ENCODE results near the gene TRHDE. TPM values are rescaled to one million over a fixed set of nuclear protein-coding genes. Genes with fewer than 3 reads are reported as not detected.

Gene TRHDE
- total and polyA plus RNA-seq, 9 of the 15 experiments (the other 6 are each of a cell fraction or from before 2014, with no cell fraction given): 0.03 to 0.29 (median 0.09) TPM

GRCh38 chr12:72273499-72273837 lies 1.3 kb downstream of the TRHDE start:
- in situ Hi-C loops (cut with MboI): no loop called here
- POLR2A ChIA-PET: interaction anchor here (1.0 kb wide), 1 partner anchor 11 kb away, joined by 3 read pairs; no protein-coding TSS in a partner anchor
- no peak overlapping the region for H3K27ac ChIP-seq (ENCODE audit: extremely low read depth, low read depth, low read length)
- H3K4me3 ChIP-seq: no peak overlapping the region
- CTCF ChIA-PET (ENCODE audit: low intra/inter-chr PET ratio): no interaction called here
- 6% methylated on average over 10 of the region's 24 CpGs for WGBS (ENCODE audit: insufficient coverage, low coverage, missing lambda C conversion rate)
- no TSS peak for BruUV-seq (replicated peaks)
- ATAC-seq: no peak
- H3K36me3 ChIP-seq (ENCODE audit: control insufficient read depth, insufficient read depth, low read length): no peaks in the 10 kb centered on the region
- no peak for FAIRE-seq
- no peaks in the 10 kb centered on the region for H3K79me2 ChIP-seq (ENCODE audit: control insufficient read depth, insufficient read depth, low read length)
- peaks cover 0 to 9% of the 10 kb centered on the region in 2 experiments; a peak in 2 of 5 replicates for H3K4me1 ChIP-seq (replicated peaks in 1 of 2; ENCODE audit: control insufficient read depth in 2 of 2, insufficient read depth in 2 of 2, low read length in 2 of 2)
- 0 out of 2 replicates have a peak, but pooled peaks cover 2% of the 10 kb centered on the region for H4K20me1 ChIP-seq (replicated peaks; ENCODE audit: control insufficient read depth, insufficient read depth, low read length)
- no peak overlapping the region for H3K4me2 ChIP-seq (ENCODE audit: insufficient read depth, low read length)
- no peak overlapping the region for H3K9ac ChIP-seq (ENCODE audit: insufficient read depth in 1 of 2, low read depth in 2 of 2, low read length in 2 of 2)
- H2AFZ ChIP-seq (ENCODE audit: low read depth, low read length): no peak overlapping the region
- H3K27me3 ChIP-seq (ENCODE audit: control insufficient read depth in 2 of 2, insufficient read depth in 2 of 2, low read length in 2 of 2): peaks cover 4 to 30% of the 10 kb centered on the region in 2 experiments; a peak in 4 of 5 replicates
- intact Hi-C loops (cut with micrococcal nuclease): no loop called here
- H3K9me3 ChIP-seq (replicated peaks; ENCODE audit: control insufficient read depth, insufficient read depth, low read depth, low read length): no peaks in the 10 kb centered on the region
- DNase-seq (ENCODE audit: extremely low read depth in 1 of 4, low spot score in 3 of 4): no peak
- H3K9me1 ChIP-seq (ENCODE audit: control insufficient read depth, insufficient read depth, low read length): no peaks in the 10 kb centered on the region
- TF ChIP-seq BHLHE40 (IDR thresholded peaks at IDR 0.05; ENCODE audit: low read length) (no peak), SMAD1 (IDR thresholded peaks at IDR 0.05; ENCODE audit: low read depth, low read length, partially characterized antibody) (no peak), ARID3A (IDR thresholded peaks at IDR 0.05; ENCODE audit: borderline replicate concordance, low read depth, low read length) (no peak), ZNF347 (CRISPR knock-in tag; IDR thresholded peaks at IDR 0.05; ENCODE audit: low read depth) (no peak), GTF2F1 (IDR thresholded peaks at IDR 0.05; ENCODE audit: low read depth, low read length) (no peak), ZFX (CRISPR knock-in tag; IDR thresholded peaks at IDR 0.05) (no peak), HNRNPUL1 (IDR thresholded peaks at IDR 0.05; ENCODE audit: low read length) (no peak), POLR2A (conservative IDR thresholded peaks at IDR 0.05) (no peak), ZC3H8 (IDR thresholded peaks at IDR 0.05) (no peak), PTBP1 (IDR thresholded peaks at IDR 0.05; ENCODE audit: low read depth, low read length) (no peak)
- TF ChIP-seq, protein P1, sequence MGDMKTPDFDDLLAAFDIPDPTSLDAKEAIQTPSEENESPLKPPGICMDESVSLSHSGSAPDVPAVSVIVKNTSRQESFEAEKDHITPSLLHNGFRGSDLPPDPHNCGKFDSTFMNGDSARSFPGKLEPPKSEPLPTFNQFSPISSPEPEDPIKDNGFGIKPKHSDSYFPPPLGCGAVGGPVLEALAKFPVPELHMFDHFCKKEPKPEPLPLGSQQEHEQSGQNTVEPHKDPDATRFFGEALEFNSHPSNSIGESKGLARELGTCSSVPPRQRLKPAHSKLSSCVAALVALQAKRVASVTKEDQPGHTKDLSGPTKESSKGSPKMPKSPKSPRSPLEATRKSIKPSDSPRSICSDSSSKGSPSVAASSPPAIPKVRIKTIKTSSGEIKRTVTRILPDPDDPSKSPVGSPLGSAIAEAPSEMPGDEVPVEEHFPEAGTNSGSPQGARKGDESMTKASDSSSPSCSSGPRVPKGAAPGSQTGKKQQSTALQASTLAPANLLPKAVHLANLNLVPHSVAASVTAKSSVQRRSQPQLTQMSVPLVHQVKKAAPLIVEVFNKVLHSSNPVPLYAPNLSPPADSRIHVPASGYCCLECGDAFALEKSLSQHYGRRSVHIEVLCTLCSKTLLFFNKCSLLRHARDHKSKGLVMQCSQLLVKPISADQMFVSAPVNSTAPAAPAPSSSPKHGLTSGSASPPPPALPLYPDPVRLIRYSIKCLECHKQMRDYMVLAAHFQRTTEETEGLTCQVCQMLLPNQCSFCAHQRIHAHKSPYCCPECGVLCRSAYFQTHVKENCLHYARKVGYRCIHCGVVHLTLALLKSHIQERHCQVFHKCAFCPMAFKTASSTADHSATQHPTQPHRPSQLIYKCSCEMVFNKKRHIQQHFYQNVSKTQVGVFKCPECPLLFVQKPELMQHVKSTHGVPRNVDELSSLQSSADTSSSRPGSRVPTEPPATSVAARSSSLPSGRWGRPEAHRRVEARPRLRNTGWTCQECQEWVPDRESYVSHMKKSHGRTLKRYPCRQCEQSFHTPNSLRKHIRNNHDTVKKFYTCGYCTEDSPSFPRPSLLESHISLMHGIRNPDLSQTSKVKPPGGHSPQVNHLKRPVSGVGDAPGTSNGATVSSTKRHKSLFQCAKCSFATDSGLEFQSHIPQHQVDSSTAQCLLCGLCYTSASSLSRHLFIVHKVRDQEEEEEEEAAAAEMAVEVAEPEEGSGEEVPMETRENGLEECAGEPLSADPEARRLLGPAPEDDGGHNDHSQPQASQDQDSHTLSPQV (IDR thresholded peaks at IDR 0.05): no peak
- TF ChIP-seq, protein P2, sequence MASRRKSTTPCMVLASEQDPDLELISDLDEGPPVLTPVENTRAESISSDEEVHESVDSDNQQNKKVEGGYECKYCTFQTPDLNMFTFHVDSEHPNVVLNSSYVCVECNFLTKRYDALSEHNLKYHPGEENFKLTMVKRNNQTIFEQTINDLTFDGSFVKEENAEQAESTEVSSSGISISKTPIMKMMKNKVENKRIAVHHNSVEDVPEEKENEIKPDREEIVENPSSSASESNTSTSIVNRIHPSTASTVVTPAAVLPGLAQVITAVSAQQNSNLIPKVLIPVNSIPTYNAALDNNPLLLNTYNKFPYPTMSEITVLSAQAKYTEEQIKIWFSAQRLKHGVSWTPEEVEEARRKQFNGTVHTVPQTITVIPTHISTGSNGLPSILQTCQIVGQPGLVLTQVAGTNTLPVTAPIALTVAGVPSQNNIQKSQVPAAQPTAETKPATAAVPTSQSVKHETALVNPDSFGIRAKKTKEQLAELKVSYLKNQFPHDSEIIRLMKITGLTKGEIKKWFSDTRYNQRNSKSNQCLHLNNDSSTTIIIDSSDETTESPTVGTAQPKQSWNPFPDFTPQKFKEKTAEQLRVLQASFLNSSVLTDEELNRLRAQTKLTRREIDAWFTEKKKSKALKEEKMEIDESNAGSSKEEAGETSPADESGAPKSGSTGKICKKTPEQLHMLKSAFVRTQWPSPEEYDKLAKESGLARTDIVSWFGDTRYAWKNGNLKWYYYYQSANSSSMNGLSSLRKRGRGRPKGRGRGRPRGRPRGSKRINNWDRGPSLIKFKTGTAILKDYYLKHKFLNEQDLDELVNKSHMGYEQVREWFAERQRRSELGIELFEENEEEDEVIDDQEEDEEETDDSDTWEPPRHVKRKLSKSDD (conservative IDR thresholded peaks at IDR 0.05; ENCODE audit: low read length): no peak
- TF ChIP-seq, protein P3, sequence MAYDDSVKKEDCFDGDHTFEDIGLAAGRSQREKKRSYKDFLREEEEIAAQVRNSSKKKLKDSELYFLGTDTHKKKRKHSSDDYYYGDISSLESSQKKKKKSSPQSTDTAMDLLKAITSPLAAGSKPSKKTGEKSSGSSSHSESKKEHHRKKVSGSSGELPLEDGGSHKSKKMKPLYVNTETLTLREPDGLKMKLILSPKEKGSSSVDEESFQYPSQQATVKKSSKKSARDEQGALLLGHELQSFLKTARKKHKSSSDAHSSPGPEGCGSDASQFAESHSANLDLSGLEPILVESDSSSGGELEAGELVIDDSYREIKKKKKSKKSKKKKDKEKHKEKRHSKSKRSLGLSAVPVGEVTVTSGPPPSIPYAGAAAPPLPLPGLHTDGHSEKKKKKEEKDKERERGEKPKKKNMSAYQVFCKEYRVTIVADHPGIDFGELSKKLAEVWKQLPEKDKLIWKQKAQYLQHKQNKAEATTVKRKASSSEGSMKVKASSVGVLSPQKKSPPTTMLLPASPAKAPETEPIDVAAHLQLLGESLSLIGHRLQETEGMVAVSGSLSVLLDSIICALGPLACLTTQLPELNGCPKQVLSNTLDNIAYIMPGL (CRISPR knock-in tag; IDR thresholded peaks at IDR 0.05): no peak
